Embryonic facial prominence (tissue), 1 donor: ENCODE measurements around the gene DOCK3.
"Not testable (repeated sequence)": the region's sequence is repeated elsewhere in the genome, so short reads cannot be mapped to it uniquely, and the experiment has no call there.

ENCODE experiments used
- DNase-seq: peaks from one replicate; pipeline ENCODE4 v3.0.0-alpha.2; 2016; ENCODE audit errors: extremely low spot score

DOCK3 gene

DNA sequence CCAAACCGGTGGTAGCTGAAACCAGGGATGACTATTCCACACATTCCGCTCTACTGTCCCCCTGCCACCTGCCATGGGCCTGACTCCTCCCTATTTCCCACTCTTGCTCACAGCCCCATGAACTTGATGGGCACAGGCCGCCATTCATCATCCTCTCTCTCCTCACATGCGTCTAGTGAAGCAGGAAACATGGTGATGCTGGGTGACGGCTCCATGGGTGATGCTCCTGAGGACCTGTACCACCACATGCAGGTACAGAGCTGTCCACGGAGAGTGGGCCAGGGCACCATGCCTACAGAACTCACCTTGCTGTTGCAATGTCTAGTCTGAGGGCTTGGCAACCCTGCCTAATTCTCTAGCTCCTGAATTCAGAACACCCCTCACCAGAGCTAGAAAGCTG, 687.0 kb downstream of the DOCK3 start:
- DNase-seq = no peak

DNA sequence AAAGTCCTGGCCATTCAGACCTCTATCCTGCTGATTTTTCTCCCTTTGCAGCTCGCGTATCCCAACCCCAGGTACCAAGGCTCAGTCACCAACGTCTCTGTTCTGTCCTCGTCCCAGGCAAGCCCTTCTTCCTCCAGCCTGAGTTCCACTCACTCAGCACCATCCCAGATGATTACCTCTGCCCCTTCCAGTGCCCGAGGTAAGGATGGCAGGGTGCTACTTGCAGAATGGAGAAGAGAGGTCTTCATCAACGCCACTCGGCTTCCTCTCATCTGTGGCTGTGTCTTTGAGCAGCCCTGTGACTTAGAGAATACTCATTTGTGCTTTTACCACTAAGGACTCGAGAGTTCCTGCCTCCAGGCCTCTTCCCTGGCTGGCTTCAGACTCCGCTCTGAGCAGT, 687.7 kb downstream of the DOCK3 start:
- DNase-seq = no peak

DNA sequence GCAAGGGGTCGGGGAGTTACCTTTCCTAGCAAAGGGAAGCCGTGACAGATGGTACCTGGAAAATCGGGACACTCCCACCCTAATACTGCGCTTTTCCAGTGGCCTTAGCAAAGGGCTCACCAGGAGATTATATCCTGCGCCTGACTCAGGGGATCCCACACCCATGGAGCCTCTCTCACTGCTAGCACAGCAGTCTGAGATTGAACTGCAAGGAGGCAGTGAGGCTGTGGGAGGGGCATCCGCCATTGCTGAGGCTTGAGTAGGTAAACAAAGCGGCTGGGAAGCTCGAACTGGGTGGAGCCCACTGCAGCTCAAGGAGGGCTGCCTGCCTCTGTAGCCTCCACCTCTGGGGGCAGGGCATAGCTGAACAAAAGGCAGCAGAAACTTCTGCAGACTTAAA, 693.5 kb downstream of the DOCK3 start:
- not testable (repeated sequence) for DNase-seq

DNA sequence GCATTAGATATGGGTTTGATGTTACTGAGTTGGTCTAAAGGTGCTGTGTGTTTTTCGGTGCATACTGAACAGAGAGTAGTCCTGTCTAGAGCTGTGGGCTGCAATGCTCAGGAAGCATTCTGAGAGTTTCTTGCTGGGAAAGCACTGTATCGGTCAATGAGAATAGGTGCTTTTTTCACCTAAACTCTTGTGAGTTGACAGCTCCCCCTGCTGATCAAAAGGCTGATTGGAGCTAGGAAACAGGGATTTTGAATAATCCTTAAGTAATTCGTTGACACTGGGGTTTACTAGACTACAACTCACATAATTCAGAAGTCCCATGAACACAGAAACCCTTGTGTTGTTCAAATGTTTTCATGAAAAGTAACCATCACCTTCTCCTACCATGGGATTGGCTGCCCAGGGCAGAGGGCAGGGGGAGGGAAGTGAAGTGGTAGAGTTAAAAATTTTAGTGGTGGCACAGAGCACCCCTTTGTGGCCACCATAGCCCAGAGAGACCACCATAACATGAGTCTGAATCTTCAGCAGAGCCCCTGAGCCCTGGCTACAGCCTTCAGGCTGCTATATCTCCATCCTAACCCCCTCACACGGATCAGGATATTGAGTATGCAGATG, 697.3 kb downstream of the DOCK3 start:
- DNase-seq = peak; percentile 40

DNA sequence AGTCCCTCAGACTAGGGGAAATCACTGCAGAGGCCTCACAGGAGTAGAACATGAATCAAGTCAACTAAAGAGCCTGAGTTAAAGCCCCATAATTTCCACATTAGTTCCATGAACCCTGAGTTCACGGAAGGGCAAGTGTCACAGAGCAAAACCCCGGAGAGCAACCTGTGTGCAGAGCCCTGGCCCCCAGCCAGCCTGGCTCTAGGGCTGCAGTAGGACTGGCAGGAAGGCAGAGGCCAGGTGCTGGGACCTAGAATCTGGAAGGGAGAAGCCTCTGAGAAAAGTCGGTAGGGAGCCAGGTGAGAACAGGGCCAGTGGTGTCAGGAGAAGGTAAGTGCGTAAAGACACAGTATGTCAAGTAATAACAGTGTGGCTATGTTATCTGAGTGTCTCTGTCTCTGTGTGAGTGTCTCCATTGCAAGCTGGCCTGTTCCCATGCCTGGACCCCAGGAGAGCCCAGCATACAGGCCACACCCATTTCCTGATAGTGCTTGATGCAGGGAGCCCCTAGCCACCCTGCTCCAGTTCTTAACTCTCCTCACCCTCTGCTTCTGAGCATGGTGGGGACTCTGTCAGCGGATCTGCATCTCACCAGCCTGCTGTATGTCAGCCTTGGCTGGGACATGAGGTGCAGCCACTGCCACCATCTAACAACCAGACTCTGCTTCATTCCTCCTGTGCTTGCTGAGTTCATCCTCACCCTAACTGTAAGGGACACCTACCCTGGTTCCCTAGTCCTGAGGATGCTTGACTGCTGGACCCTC, 699.1 kb downstream of the DOCK3 start:
- no peak for DNase-seq

DNA sequence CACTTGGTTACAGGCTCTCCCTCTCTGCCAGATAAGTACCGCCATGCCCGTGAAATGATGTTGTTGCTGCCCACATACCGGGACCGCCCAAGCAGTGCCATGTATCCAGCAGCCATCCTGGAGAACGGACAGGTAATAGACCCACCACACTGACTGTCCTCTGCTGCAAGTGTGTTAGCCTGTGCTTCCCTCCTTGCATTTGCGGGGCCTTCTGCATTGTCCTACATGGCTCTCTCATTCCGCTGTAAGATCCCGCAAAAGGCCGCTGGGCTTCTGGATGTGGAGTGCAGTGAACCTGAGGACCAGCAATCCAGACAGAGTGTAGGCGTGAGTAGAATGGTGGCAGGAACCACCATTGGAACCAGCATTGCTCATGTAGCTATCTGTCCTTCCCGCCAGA, 699.7 kb downstream of the DOCK3 start:
- no peak for DNase-seq

DNA sequence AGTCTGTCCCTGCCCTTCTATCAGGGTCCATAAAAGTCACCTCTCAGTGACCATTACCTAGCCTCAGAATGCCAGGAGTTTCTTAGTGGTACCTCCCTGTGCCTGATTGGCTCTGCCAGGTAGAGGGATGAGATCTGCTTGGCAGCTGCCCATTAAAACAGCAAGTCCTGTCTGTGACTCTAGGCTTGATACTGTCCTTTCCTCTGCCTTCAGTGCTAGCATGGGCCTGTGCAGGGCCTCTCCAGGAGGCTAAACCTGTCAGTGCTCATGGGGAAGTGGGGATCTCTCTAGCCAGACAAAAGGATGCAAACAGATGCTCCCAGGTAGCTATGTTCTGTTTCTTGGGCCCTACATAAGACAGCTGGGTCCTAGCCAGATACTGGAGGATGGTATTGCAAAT, 700.4 kb downstream of the DOCK3 start:
- no peak for DNase-seq

DNA sequence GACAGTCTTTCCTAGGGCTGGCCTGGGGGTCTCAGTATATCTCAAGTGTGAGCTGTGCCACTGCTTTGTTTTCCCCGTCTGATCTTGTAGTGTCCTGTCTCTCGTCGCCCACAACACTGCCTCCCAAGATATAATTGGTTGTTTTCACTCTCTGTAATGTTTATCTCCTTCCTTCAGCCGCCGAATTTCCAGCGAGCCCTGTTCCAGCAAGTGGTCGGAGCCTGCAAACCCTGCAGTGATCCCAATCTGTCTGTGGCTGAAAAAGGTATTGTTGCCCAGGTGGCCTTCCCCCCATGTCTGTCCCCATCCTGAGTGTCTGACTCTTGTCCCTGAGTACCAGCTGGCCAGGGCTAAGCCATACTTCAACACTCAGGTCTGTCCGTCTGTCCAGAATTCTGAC, 700.8 kb downstream of the DOCK3 start:
- no peak for DNase-seq

DNA sequence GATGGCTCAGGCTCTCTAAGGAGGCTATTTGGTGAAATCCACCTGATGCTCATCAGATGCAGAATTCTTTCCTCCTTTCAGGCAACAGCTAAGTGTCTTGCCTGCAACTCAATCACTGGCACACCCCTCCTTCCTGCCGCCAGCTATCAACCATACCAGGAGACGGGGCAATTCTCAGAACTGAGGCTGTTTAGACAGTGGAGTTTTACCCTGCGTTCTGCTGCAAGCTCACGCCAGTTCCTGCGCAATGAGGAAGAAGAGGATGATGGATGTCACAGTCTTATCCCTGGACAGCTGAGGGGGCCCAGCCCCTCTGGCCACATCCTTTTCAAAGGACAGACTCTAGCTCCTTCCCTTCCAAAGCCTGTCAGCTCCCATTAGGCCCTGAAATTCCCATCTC, 703.3 kb downstream of the DOCK3 start:
- no peak for DNase-seq

DNA sequence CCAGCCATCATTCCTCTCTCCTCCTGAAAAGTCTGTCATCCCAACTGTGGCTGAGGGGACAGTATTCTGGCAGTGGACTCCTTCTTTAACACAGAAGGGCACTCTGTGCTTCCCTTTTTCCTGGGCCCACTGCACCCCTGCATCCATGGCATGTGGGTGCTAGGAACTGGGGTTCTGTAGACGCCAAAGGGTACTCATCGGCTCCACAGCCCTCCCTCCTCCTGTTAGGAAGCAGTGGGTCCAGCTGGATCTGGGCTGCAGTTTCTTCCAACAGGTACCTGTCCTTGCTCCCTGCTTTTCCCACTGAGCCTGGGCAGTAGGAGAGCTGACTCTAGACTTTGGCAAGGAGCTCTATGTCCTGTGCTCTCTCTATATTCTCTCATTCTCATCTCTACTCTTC, 704.0 kb downstream of the DOCK3 start:
- DNase-seq = no peak

DNA sequence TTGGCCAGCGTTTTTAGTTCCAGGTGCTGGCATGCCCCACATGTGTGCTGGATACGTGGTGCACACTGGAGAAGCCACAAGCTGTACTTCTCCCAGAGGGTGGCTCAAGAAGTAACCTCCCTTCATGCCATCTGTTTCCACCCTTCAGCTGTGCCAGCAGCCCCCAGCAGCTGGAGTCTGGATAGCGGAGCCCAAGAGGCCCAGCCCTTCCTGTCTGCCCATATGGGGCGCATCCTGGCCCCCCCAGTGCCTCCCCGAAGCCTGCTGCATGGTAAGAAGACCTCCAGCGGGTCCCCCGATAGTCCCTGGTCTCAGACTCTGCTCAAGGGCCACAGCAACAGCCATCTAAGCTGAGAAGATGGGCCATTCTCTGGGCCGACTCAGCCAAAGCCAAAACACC, 704.6 kb downstream of the DOCK3 start:
- no peak for DNase-seq

DNA sequence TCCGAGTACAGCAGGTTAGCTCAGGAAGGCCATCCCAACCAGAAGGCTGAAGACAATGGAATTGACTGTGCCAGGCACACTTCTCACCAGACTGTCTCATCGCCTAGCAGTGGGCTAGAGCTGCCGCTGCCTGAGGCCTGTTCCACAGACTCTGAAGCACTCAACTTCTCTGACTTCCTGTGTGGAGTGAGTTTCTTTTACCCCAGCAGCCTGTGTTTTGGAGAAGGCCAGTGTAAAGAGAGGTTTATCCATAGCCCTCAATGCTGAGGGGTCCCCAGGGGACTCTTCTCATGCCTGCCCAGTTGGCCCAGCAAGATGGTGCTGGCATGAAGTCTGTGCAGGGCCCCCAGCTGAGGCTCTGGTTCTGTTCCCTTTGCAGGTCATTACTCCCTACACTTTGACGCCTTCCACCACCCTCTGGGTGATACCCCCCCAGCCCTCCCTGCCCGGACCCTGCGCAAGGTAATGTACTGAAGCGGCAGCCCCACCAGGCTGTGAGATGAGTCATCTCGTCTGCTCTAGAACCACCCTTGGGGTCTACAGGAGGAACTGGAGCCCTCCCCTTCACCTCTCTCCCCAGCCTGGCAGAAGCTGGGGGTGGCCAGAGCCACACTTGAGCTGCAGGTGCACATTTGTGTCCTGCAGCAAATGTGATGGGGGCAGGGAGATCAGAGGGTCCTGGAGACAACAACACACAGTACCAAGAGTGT, 705.2 kb downstream of the DOCK3 start:
- DNase-seq = no peak

DNA sequence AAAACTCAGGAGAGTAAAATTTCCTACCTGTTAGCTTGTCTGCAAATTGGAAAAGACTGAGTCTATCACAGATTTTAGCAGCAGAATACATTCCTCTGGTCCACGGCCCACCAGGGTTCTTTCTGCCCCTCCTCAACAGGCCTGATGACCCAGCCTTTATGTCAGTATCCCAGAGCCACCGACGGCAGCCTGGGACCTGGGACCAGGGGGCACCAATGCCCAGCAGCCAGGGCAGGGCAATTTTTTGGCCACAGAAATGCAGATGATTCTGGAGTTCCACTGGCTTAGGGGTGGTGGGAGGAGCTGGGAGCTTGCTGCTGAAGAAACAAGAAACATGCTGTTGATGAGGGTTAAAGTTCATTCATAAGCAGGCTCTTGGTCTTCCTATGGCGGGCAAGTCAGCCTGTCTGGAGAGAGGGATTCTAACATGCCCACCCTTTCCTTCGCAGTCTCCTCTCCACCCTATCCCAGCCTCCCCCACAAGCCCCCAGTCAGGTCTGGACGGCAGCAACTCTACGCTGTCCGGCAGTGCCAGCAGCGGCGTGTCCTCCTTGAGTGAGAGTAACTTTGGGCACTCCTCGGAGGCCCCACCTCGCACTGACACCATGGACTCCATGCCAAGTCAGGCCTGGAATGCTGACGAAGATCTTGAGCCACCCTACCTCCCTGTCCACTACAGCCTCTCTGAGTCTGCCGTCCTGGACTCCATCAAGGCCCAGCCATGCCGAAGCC, 706.0 kb downstream of the DOCK3 start:
- DNase-seq = no peak

DNA sequence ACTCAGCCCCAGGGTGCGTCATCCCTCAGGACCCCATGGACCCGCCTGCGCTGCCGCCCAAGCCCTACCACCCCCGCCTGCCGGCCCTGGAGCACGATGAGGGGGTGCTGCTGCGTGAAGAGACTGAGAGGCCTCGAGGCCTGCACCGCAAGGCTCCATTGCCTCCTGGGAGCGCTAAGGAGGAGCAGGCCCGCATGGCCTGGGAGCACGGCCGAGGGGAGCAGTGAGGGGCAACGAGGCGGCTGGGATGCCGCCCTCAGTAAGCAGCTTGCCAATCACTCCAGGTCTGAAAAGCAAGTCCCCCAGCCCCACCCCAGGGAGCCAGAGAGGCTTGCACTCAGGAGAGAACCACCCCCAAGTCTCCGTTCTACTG, 706.6 kb downstream of the DOCK3 start:
- no peak for DNase-seq

DNA sequence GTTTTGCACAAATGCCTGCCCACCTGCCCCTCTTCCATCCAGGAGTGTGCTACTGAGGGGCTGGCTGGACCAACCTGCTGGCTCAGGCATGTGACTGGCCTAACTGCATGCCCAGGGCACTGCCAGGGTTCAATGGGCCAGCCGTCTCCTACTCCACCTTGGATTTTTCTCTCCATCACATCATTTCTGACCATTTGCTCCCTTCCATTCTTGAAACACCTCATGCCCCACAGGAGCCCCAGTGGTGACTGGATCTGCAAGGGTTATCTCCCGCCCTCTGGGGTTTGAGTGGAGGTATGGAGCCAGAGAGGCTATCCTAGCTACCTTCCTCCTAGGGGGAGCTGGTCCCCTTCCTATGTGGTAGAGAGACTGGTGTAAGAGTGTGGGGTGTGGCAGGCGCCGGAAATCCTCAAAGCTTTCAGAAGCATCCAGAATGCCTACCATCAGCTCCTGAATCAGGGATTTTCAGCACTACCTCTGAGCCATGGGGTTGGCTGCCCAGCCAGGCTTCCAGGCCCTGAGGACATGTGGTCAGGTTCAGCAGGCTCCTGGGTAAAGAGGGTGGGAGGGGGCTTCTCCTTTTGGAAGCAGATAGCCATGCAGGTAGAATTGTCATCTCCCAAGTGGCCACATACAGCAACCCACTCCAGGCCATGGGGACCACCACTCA, 707.5 kb downstream of the DOCK3 start:
- no peak for DNase-seq

DNA sequence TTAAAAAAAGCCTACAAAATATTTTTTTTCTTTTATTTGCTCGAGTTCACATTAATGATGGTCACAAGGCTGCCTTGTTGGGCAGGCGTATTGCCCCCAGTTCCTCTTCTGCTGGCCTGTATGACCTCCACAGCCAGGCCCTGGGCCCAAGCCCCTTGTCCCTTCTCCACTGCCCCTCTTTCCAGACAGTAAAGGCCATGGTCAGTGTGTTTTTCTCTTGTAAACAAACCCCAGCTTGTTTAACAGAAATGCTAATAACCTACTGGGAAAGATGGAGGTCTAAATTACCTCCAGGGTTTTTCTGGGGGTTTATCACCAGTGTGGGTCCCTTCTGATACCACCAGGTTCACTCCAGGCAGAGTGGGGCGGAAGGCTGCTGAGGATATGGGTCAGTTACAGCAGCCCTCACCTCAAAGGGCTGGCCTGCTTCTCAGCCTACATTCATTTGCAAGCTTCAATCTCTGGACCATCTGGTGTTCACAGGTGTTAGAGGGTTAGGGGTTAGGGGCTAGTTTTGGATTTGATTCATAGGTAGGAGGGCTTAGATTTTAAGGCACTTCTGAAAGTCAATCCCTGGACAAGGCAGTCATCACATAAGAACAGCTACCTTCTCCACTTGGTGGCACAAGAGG, 708.3 kb downstream of the DOCK3 start:
- DNase-seq = no peak

DNA sequence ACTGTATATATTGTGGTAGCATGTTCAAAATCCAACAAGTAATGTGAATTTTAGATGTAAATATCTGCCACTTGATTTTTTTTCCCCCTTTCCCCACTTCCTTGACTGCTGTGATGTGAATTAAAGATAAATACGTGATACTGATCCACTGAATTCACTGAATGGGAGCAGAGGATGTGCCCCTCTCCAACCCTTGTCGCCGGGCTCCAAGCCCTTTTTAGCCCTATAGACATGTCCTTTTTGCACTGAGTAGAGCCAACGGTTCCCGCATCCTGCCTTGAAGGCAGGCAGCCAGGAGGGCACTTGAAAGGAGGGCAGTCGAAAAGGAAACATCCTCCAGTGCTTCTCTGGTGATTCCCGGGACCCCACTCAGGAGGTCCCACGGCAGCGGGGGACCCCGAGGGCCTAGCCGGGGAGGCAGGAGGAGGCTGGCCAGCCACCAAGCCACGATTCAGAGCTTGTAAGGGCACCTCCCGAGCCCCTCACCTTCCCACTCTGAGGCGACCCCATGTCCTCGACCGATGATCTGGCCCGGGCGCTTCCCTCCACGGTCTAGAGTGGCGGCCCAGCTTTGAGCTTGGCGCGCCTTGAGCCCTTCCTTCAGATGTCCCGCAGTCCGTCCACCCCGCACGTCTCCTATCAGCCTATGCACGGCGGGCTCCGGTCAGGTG, 709.5 kb downstream of the DOCK3 start:
- DNase-seq = no peak

DNA sequence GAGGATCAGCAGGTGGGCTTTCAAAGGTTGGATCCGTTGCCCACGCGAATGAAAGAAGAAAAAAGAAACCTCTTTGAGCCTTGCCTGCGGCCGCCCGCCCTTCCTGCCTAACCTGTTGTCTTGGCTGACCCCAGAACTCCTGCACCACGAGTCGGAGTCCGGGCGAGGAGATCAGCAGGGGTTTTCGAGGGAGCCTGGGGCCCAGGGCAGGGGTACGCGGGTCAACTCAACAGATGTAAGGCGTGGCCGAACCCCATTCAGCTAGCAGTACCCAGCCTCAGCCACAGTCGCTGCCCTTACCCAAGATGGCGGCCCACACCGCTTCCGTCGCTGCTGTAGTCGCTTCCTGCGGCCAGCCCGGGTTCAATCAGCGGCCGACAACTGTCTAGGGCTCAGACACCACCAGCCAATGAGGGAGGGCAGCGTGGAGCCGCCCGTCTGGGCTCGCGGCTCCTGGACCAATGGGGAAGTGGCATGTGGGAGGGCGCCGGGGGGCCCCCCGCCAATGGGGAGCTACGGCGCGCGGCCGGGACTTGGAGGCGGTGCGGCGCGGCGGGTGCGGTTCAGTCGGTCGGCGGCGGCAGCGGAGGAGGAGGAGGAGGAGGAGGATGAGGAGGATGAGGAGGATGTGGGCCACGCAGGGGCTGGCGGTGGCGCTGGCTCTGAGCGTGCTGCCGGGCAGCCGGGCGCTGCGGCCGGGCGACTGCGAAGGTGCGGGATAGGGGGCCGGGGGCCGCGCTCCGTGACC, 710.2 kb downstream of the DOCK3 start, which contains the start of gene MANF:
MANF (plus strand) TSS at position 566 of the 748 bp plus-strand sequence; CDS start at position 618, 52 bp downstream.
- peak; percentile 97 for DNase-seq

DNA sequence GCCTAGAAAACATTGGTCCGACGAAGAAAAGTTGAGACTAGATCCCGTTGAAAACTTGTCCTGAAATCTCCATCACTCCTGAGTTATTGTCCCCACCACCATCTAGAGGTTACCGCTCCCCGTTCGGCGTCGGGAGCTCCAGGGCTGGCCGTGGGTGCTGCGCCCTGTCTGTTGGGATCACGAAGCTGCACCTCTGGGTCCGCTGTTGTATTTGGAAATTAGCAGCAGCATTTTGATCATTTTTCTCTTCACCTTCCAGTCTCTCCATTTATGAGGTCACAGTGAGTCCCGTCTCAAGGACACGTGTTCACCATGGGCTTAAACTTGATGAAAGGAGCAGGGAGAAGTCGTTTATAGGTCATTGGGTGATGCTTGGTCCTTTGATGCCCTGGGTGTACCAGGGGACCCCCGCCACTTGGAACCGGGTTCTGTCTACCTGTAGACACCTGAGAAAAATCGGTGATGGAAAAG, 710.9 kb downstream of the DOCK3 start:
- DNase-seq = no peak
